GM12873 (cell line): ENCODE measurements around the gene ESR1.
A peak's percentile ranks its signal among the peaks of the same experiment; 100 is the strongest.

Experiments used
- CTCF ChIP-seq: IDR thresholded peaks from 2 replicates; pipeline ENCODE4 v1.5.1; 2012; ENCODE audit warnings: low read depth, mild to moderate bottlenecking, moderate library complexity, low read length, control low read depth; ENCODE audit not compliant: insufficient read depth; ENCODE audit errors: missing control alignments

ESR1 gene

GRCh38 chr6:151807513-151808370 is at the start of gene ESR1:
Gene ESR1 (plus strand): TSS chr6:151807682. CDS start chr6:151807913, 231 bp downstream.
- TF ChIP-seq CTCF: no peak

GRCh38 chr6:151760486-151760885 is 47.0 kb upstream of the ESR1 start:
- no peak for TF ChIP-seq CTCF

GRCh38 chr6:151761851-151762250 is 45.6 kb upstream of the ESR1 start:
- no peak for TF ChIP-seq CTCF

GRCh38 chr6:151762817-151763216 is 44.7 kb upstream of the ESR1 start:
- TF ChIP-seq CTCF: no peak

- TF ChIP-seq CTCF: peak; percentile 28
Measured at GRCh38 chr6:151763303-151763702, 44.2 kb upstream of the ESR1 start.

- TF ChIP-seq CTCF: peak; percentile 76
Measured at GRCh38 chr6:151763938-151764680, 43.4 kb upstream of the ESR1 start.

GRCh38 chr6:151765444-151765886 is 42.0 kb upstream of the ESR1 start:
- peak; percentile 62 for TF ChIP-seq CTCF
